Measurements from ENCODE around the gene MBD5. TPM values are rescaled to one million over a fixed set of nuclear protein-coding genes. Genes with fewer than 3 reads are reported as not detected.

The MBD5 gene
- polyA plus RNA-seq, 2 donors, result 2.9 to 5.0 TPM

GRCh38 chr2:148298196-148298595, 277.3 kb downstream of the MBD5 start:
- H3K9me3 ChIP-seq (ENCODE audit: control insufficient read depth in 2 of 2, insufficient read depth in 1 of 2, low read depth in 1 of 2, low read length in 1 of 2), result no peaks in the 10 kb centered on the region
- H3K4me3 ChIP-seq (ENCODE audit: low read depth in 1 of 2, low read length in 2 of 2), result no peak overlapping the region
- H3K27ac ChIP-seq (ENCODE audit: low read depth in 2 of 2, low read length in 1 of 2), result no peak overlapping the region
- H3K27me3 ChIP-seq (ENCODE audit: control insufficient read depth in 1 of 2, insufficient read depth in 2 of 2, low read length in 2 of 2), result no peaks in the 10 kb centered on the region
- H3K4me1 ChIP-seq (ENCODE audit: control insufficient read depth in 2 of 2, insufficient read depth in 2 of 2, low read length in 1 of 2), result no peaks in the 10 kb centered on the region
- no peaks in the 10 kb centered on the region for H3K36me3 ChIP-seq (ENCODE audit: control insufficient read depth in 2 of 2, insufficient read depth in 2 of 2, low read length in 1 of 2)

- Histone ChIP-seq H3K36me3 (ENCODE audit: control insufficient read depth in 2 of 2, insufficient read depth in 2 of 2, low read length in 1 of 2) (no peaks in the 10 kb centered on the region), H3K4me1 (ENCODE audit: control insufficient read depth in 2 of 2, insufficient read depth in 2 of 2, low read length in 1 of 2) (no peaks in the 10 kb centered on the region), H3K9me3 (ENCODE audit: control insufficient read depth in 2 of 2, insufficient read depth in 1 of 2, low read depth in 1 of 2, low read length in 1 of 2) (no peaks in the 10 kb centered on the region), H3K27me3 (ENCODE audit: control insufficient read depth in 1 of 2, insufficient read depth in 2 of 2, low read length in 2 of 2) (no peaks in the 10 kb centered on the region), H3K27ac (ENCODE audit: low read depth in 2 of 2, low read length in 1 of 2) (no peak overlapping the region), H3K4me3 (ENCODE audit: low read depth in 1 of 2, low read length in 2 of 2) (no peak overlapping the region)
These were observed 278.7 kb downstream of the MBD5 start for GRCh38 chr2:148299616-148300015.

GRCh38 chr2:148300544-148300943, 279.7 kb downstream of the MBD5 start:
- H3K27me3 ChIP-seq (ENCODE audit: control insufficient read depth in 1 of 2, insufficient read depth in 2 of 2, low read length in 2 of 2), result no peaks in the 10 kb centered on the region
- H3K9me3 ChIP-seq (ENCODE audit: control insufficient read depth in 2 of 2, insufficient read depth in 1 of 2, low read depth in 1 of 2, low read length in 1 of 2), result no peaks in the 10 kb centered on the region
- H3K36me3 ChIP-seq (ENCODE audit: control insufficient read depth in 2 of 2, insufficient read depth in 2 of 2, low read length in 1 of 2), result no peaks in the 10 kb centered on the region
- H3K27ac ChIP-seq (ENCODE audit: low read depth in 2 of 2, low read length in 1 of 2), result no peak overlapping the region
- H3K4me1 ChIP-seq (ENCODE audit: control insufficient read depth in 2 of 2, insufficient read depth in 2 of 2, low read length in 1 of 2), result no peaks in the 10 kb centered on the region
- no peak overlapping the region for H3K4me3 ChIP-seq (ENCODE audit: low read depth in 1 of 2, low read length in 2 of 2)

- 58 to 66% methylated on average over 3 of the region's 3 CpGs for WGBS, 2 donors
- Histone ChIP-seq H3K4me1 (ENCODE audit: control insufficient read depth in 2 of 2, insufficient read depth in 2 of 2, low read length in 1 of 2) (no peaks in the 10 kb centered on the region), H3K4me3 (ENCODE audit: low read depth in 1 of 2, low read length in 2 of 2) (no peak overlapping the region), H3K27ac (ENCODE audit: low read depth in 2 of 2, low read length in 1 of 2) (no peak overlapping the region), H3K36me3 (ENCODE audit: control insufficient read depth in 2 of 2, insufficient read depth in 2 of 2, low read length in 1 of 2) (no peaks in the 10 kb centered on the region), H3K9me3 (ENCODE audit: control insufficient read depth in 2 of 2, insufficient read depth in 1 of 2, low read depth in 1 of 2, low read length in 1 of 2) (no peaks in the 10 kb centered on the region), H3K27me3 (ENCODE audit: control insufficient read depth in 1 of 2, insufficient read depth in 2 of 2, low read length in 2 of 2) (no peaks in the 10 kb centered on the region)
These were observed 280.5 kb downstream of the MBD5 start for GRCh38 chr2:148301362-148301761.

- 90 to 92% methylated on average over 4 of the region's 4 CpGs for WGBS, 2 donors
- Histone ChIP-seq H3K4me3 (ENCODE audit: low read depth in 1 of 2, low read length in 2 of 2) (no peak overlapping the region), H3K36me3 (ENCODE audit: control insufficient read depth in 2 of 2, insufficient read depth in 2 of 2, low read length in 1 of 2) (no peaks in the 10 kb centered on the region), H3K4me1 (ENCODE audit: control insufficient read depth in 2 of 2, insufficient read depth in 2 of 2, low read length in 1 of 2) (no peaks in the 10 kb centered on the region), H3K27me3 (ENCODE audit: control insufficient read depth in 1 of 2, insufficient read depth in 2 of 2, low read length in 2 of 2) (no peaks in the 10 kb centered on the region), H3K9me3 (ENCODE audit: control insufficient read depth in 2 of 2, insufficient read depth in 1 of 2, low read depth in 1 of 2, low read length in 1 of 2) (no peaks in the 10 kb centered on the region), H3K27ac (ENCODE audit: low read depth in 2 of 2, low read length in 1 of 2) (no peak overlapping the region)
These were observed 281.6 kb downstream of the MBD5 start for GRCh38 chr2:148302526-148302925.

- Histone ChIP-seq H3K27ac (ENCODE audit: low read depth in 2 of 2, low read length in 1 of 2) (no peak overlapping the region), H3K36me3 (ENCODE audit: control insufficient read depth in 2 of 2, insufficient read depth in 2 of 2, low read length in 1 of 2) (no peaks in the 10 kb centered on the region), H3K4me3 (ENCODE audit: low read depth in 1 of 2, low read length in 2 of 2) (no peak overlapping the region), H3K9me3 (ENCODE audit: control insufficient read depth in 2 of 2, insufficient read depth in 1 of 2, low read depth in 1 of 2, low read length in 1 of 2) (no peaks in the 10 kb centered on the region), H3K27me3 (ENCODE audit: control insufficient read depth in 1 of 2, insufficient read depth in 2 of 2, low read length in 2 of 2) (no peaks in the 10 kb centered on the region), H3K4me1 (ENCODE audit: control insufficient read depth in 2 of 2, insufficient read depth in 2 of 2, low read length in 1 of 2) (no peaks in the 10 kb centered on the region)
- 92 to 94% methylated on average over 2 of the region's 2 CpGs for WGBS, 2 donors
These were observed 282.3 kb downstream of the MBD5 start for GRCh38 chr2:148303161-148303560.

GRCh38 chr2:148305476-148305875, 284.6 kb downstream of the MBD5 start:
- Histone ChIP-seq H3K36me3 (ENCODE audit: control insufficient read depth in 2 of 2, insufficient read depth in 2 of 2, low read length in 1 of 2) (no peaks in the 10 kb centered on the region), H3K27me3 (ENCODE audit: control insufficient read depth in 1 of 2, insufficient read depth in 2 of 2, low read length in 2 of 2) (no peaks in the 10 kb centered on the region), H3K9me3 (ENCODE audit: control insufficient read depth in 2 of 2, insufficient read depth in 1 of 2, low read depth in 1 of 2, low read length in 1 of 2) (no peaks in the 10 kb centered on the region), H3K4me1 (ENCODE audit: control insufficient read depth in 2 of 2, insufficient read depth in 2 of 2, low read length in 1 of 2) (no peaks in the 10 kb centered on the region), H3K4me3 (ENCODE audit: low read depth in 1 of 2, low read length in 2 of 2) (no peak overlapping the region), H3K27ac (ENCODE audit: low read depth in 2 of 2, low read length in 1 of 2) (no peak overlapping the region)
- WGBS, 2 donors, result 63 to 69% methylated on average over 5 of the region's 5 CpGs

GRCh38 chr2:148306027-148306426, 285.1 kb downstream of the MBD5 start:
- no peaks in the 10 kb centered on the region for H3K27me3 ChIP-seq (ENCODE audit: control insufficient read depth in 1 of 2, insufficient read depth in 2 of 2, low read length in 2 of 2)
- WGBS, 2 donors, result 91 to 92% methylated on average over 2 of the region's 2 CpGs
- H3K4me1 ChIP-seq (ENCODE audit: control insufficient read depth in 2 of 2, insufficient read depth in 2 of 2, low read length in 1 of 2), result no peaks in the 10 kb centered on the region
- no peak overlapping the region for H3K4me3 ChIP-seq (ENCODE audit: low read depth in 1 of 2, low read length in 2 of 2)
- H3K36me3 ChIP-seq (ENCODE audit: control insufficient read depth in 2 of 2, insufficient read depth in 2 of 2, low read length in 1 of 2), result no peaks in the 10 kb centered on the region
- H3K27ac ChIP-seq (ENCODE audit: low read depth in 2 of 2, low read length in 1 of 2), result no peak overlapping the region
- no peaks in the 10 kb centered on the region for H3K9me3 ChIP-seq (ENCODE audit: control insufficient read depth in 2 of 2, insufficient read depth in 1 of 2, low read depth in 1 of 2, low read length in 1 of 2)

GRCh38 chr2:148317598-148317997, 296.7 kb downstream of the MBD5 start:
- Histone ChIP-seq H3K36me3 (ENCODE audit: control insufficient read depth in 2 of 2, insufficient read depth in 2 of 2, low read length in 1 of 2) (peaks cover 0 to 2% of the 10 kb centered on the region in 2 donors), H3K4me3 (ENCODE audit: low read depth in 1 of 2, low read length in 2 of 2) (no peak overlapping the region), H3K27me3 (ENCODE audit: control insufficient read depth in 1 of 2, insufficient read depth in 2 of 2, low read length in 2 of 2) (no peaks in the 10 kb centered on the region), H3K27ac (ENCODE audit: low read depth in 2 of 2, low read length in 1 of 2) (no peak overlapping the region), H3K9me3 (ENCODE audit: control insufficient read depth in 2 of 2, insufficient read depth in 1 of 2, low read depth in 1 of 2, low read length in 1 of 2) (no peaks in the 10 kb centered on the region), H3K4me1 (ENCODE audit: control insufficient read depth in 2 of 2, insufficient read depth in 2 of 2, low read length in 1 of 2) (no peaks in the 10 kb centered on the region)
- 64% methylated on average over 3 of the region's 3 CpGs for WGBS, 2 donors

- H3K27me3 ChIP-seq (ENCODE audit: control insufficient read depth in 1 of 2, insufficient read depth in 2 of 2, low read length in 2 of 2), result no peaks in the 10 kb centered on the region
- no peaks in the 10 kb centered on the region for H3K4me1 ChIP-seq (ENCODE audit: control insufficient read depth in 2 of 2, insufficient read depth in 2 of 2, low read length in 1 of 2)
- no peaks in the 10 kb centered on the region for H3K36me3 ChIP-seq (ENCODE audit: control insufficient read depth in 2 of 2, insufficient read depth in 2 of 2, low read length in 1 of 2)
- H3K27ac ChIP-seq (ENCODE audit: low read depth in 2 of 2, low read length in 1 of 2), result no peak overlapping the region
- H3K4me3 ChIP-seq (ENCODE audit: low read depth in 1 of 2, low read length in 2 of 2), result no peak overlapping the region
- no peaks in the 10 kb centered on the region for H3K9me3 ChIP-seq (ENCODE audit: control insufficient read depth in 2 of 2, insufficient read depth in 1 of 2, low read depth in 1 of 2, low read length in 1 of 2)
These were observed 317.6 kb downstream of the MBD5 start for GRCh38 chr2:148338541-148338940.

All from esophagus (tissue), 2 donors.